OCI-LY7 (cell line): ENCODE results near the gene SGMS1.

Experiments used
- EZH2phosphoT487 ChIP-seq: fragments of 200-600 bp; sonication (generic); IDR thresholded peaks from 2 replicates; pipeline ENCODE4 v1.6.1; 2018; ENCODE audit warnings: low read depth, borderline replicate concordance, mild to moderate bottlenecking, mixed run types, antibody characterized with exemption, low read length, moderate library complexity, mixed read lengths
- TF ChIP-seq, protein P1 (sequence below): fragments of 200-600 bp; sonication (generic); conservative IDR thresholded peaks from 2 replicates; pipeline ENCODE4 v1.5.1; 2014; ENCODE audit warnings: mild to moderate bottlenecking, antibody characterized with exemption, low read length, moderate library complexity, mixed read lengths

DNA sequence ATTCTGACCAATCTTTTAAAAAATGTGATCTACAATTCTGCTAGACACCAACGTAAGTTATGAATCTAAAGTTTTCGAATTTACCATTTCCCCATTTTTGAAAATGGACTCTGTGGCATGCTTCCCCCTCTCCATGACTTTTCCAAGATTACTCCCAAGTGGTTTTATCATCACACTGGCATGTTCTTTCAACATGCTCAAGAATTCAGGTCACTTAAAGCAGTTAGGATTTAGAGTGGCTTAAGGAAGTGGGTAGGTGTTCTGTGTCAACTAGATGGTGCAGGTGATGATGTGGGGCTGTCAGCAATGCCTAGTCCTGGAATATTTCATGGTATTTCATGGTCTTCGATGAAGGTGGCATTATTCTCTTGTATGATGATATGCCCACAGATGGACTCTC lies 208.5 kb downstream of the SGMS1 start:
- TF ChIP-seq, protein P1, sequence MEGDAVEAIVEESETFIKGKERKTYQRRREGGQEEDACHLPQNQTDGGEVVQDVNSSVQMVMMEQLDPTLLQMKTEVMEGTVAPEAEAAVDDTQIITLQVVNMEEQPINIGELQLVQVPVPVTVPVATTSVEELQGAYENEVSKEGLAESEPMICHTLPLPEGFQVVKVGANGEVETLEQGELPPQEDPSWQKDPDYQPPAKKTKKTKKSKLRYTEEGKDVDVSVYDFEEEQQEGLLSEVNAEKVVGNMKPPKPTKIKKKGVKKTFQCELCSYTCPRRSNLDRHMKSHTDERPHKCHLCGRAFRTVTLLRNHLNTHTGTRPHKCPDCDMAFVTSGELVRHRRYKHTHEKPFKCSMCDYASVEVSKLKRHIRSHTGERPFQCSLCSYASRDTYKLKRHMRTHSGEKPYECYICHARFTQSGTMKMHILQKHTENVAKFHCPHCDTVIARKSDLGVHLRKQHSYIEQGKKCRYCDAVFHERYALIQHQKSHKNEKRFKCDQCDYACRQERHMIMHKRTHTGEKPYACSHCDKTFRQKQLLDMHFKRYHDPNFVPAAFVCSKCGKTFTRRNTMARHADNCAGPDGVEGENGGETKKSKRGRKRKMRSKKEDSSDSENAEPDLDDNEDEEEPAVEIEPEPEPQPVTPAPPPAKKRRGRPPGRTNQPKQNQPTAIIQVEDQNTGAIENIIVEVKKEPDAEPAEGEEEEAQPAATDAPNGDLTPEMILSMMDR = no peak
- no peak for TF ChIP-seq EZH2phosphoT487
